Measurements from ENCODE around the gene S100A10.

The S100A10 gene

GRCh38 chr1:152009691-152010090 is 16.0 kb upstream of the S100A10 start:
- DNase-seq = no peak

- DNase-seq = no peak
These were observed 13.4 kb upstream of the S100A10 start for GRCh38 chr1:152007047-152007446.

GRCh38 chr1:152005360-152005912 is 11.8 kb upstream of the S100A10 start:
- DNase-seq = no peak

GRCh38 chr1:152003846-152004442 is 10.3 kb upstream of the S100A10 start:
- DNase-seq = peak; percentile 28

- DNase-seq = no peak
These were observed 9.3 kb upstream of the S100A10 start for GRCh38 chr1:152002960-152003359.

- peak; percentile 89 for DNase-seq
These were observed 8.2 kb upstream of the S100A10 start for GRCh38 chr1:152001631-152002584.

GRCh38 chr1:152000964-152001630 is 7.4 kb upstream of the S100A10 start:
- no peak for DNase-seq

GRCh38 chr1:151998611-151999362 is 5.1 kb upstream of the S100A10 start:
- DNase-seq = peak; percentile 54

- no peak for DNase-seq
These were observed 3.6 kb upstream of the S100A10 start for GRCh38 chr1:151997284-151997570.

GRCh38 chr1:151995774-151996173 is 2.1 kb upstream of the S100A10 start:
- DNase-seq = peak; percentile 19

GRCh38 chr1:151994956-151995355 is 1.3 kb upstream of the S100A10 start:
- DNase-seq = peak; percentile 41

- peak; percentile 64 for DNase-seq
These were observed 450 bp downstream of the S100A10 start for GRCh38 chr1:151993084-151993733.

GRCh38 chr1:151992303-151993083 is 1.2 kb downstream of the S100A10 start:
- DNase-seq = peak; percentile 88

- DNase-seq = no peak
These were observed 1.9 kb downstream of the S100A10 start for GRCh38 chr1:151991663-151992302.

- DNase-seq = peak; percentile 83
These were observed 2.8 kb downstream of the S100A10 start for GRCh38 chr1:151990856-151991198.

GRCh38 chr1:151990058-151990855 is 3.4 kb downstream of the S100A10 start:
- peak; percentile 24 for DNase-seq

- peak; percentile 5 for DNase-seq
These were observed 4.3 kb downstream of the S100A10 start for GRCh38 chr1:151989211-151989862.

GRCh38 chr1:151988405-151988923 is 5.2 kb downstream of the S100A10 start:
- DNase-seq = no peak

GRCh38 chr1:151986501-151987190 is 7.0 kb downstream of the S100A10 start:
- no peak for DNase-seq
